Activated CD8-positive, alpha-beta memory T cell treated with anti-CD3 and anti-CD28 coated beads for 4 hours (primary cell): Measurements from ENCODE around the gene MEFV.

Experiments
- DNase-seq, 2 donors: peaks; one replicate each; pipeline ENCODE4 v3.0.0-alpha.2; 2020; ENCODE audit warnings: low read depth in 2 of 2

The MEFV gene

DNA sequence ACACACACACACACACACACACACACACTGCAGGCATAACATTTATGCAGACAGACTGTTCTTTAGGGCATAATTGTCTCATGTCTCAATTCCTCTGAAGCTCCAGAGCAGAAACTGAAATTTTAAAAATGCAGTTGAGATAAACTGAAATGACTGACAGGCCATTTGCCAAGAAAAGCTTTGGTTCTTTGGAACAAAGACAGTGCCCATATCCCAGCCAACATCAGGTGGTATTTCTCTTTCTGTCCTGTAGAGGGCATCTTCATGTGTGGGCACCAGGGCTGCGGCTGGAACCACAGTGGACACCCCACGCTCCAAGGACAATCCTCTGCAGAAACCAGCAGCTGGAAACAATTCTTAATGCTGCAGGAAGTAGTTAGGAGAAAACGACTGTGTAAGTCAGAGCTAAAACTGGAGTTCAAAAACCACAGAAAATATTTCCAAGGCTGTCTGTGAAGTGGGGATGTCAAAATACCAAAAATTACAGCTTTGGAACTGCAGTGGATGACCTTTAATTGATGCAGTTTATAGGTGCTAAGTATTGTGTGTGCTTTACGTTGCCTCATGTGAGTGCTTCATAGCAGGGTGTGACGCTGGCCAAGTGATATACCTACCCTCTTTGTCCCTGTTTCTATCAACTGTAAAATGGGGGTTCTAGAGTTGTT lies 10.6 kb upstream of the MEFV start:
- DNase-seq = no peak

DNA sequence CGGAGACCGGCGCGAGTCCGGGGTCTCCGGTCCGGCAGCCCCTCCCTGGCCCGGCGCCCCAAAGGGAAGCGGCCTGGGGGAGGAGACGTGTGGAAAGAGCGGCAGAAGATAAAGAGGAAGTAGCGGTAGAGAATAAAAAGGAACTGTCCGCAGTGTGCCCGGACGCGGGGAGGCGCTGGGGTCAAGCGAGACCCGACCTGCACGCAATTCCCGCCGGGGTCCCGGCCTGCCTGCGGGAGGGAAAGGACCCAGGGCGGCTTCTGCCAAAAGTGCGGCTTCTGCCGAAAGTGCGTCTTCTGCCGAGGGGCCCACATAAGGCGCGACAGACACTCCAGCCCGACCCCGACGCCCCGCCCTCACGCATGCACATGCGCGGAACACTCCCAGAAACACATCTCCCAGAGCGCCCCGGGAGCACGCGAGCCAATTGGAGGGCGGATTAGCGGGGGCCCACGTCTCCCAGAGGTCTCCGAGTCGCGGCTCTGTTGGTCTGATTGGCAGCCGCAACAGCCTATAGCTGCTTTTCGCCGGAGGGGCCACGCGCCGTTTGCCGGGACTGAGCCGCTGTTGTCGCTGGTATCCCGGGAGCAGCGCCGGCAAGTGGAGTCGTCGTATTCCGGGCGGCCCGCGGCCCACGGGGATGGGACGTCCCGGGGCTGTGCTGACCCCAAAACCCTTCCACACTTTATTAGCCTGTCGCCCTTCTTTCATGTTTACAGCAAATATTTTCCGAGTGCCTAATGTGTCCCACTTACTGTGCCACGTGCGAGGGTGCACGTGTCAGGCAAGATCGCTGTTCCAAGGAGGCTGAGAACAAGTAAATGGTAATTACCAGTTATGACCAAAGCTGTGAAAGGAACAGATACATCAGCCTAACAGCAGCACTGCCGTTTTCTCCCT lies 8.0 kb upstream of the MEFV start:
- DNase-seq = peak; percentile 92 to 98

DNA sequence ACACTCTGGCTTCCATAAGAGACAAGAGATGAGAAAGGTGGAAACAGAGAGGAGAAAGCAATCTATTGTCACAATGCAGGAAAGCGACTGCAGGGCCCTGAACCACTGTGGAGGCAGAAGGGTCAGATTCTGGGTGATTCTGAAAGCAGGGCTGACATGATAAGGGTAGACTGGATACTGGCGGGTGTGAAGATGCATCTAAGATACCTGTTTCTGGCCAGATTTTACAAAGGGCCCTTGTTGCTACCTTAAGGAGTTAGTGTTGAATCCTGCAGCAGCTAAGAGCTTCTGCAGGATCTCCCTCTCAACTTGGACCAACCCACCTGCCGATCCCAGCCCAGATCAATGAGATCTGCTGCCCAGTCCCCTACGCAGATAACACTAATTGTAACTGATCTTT lies 6.1 kb upstream of the MEFV start:
- no peak for DNase-seq

DNA sequence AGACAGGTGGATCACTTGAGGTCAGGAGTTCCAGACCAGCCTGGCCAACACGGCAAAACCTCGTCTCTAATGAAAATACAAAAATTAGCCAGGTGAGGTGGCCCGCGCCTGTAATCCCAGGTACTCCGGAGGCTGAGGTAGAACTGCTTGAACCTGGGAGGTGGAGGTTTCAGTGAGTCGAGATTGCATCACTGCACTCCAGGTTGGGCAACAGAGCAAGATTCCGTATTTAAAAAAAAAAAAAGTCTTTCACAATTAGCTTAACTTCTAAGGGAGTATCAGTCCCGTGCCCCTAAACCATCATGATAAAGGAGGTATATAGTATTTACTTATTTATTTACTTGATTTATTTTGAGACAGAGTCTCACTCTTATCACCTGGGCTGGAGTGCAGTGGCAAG lies 3.4 kb upstream of the MEFV start:
- no peak for DNase-seq

DNA sequence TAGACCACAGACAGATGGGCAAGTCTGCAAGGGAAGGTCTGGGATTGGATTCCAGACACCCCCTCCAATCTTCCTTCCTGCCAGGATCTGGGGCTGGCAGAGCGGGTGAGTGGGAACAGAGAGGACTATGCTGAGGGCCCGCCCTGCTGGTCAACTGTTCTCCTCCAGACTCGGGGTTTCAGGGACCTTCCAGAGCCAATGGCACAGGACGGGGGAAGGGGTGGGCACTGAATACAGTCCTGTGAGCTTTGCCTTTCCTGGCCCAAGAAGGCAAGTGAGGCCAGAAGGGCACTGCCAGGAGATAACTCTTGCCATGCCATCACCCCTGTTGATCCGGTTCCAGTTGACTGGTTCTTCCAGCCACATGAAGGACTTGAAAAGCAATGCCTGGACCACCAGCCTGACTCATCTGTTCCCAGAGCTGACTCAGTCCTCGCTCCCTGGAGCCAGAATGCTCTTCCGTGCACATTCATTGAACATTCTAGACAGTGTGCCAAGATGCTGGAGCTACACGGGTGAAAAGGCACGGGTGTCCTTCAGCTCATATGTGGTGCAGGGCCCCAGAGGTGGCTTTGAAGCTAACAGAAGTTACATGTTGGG lies 533 bp upstream of the MEFV start:
- DNase-seq = no peak

DNA sequence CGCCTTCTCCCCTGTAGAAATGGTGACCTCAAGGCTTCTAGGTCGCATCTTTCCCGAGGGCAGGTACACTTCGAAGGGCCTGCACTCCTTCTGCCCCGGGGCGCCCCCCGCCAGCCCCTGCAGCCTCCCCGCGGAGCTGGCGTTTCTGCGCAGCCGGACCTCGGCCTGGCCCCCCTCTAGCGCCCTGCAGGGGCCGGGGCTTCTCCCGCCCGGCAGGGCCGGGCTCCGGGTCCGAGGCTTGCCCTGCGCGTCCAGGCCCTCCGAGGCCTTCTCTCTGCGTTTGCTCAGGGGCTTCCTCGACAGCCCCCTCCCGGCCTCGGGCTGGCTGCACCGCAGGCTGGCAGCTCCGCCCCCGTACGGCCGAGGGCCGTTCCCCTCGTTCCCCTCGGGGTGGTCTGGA lies 2.1 kb downstream of the MEFV start:
- DNase-seq = no peak

DNA sequence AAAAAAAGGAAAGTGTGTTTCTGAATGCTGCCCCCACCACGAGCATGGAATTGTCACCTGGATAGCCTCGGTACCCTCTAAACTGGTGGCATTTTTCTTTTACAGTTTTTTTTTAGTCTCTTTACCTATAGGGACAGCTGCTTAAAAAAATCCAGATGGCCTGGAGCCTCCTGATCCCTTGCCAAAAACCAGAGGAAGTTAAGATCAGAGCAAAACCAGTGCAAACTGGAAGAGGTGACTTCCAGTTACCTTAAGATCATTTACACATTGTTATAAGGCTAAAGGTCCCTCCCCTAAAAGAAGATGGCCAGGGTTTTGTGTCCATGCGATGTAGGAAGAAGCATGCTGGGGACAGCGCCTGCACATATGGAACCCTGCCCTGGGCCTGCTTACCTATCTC lies 3.5 kb downstream of the MEFV start:
- DNase-seq = no peak

DNA sequence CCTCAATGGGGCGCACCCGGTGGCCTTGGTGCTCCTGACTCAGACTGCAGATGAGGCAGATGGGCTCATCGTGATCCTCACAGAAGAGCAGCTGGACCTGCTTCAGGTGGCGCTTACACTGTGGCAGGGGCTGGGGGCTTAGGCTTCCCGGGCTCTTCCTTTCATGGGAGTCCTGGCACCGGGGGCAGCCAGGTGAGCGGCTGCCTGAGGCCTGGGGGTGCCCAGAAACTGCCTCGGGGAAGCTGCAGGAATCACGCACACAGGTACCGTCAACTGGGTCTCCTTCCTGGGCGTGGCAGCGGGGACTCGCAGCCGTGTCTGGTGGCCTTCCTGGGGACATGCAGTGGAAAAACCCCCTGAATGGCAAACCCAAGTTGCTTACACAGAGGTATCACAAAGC lies 7.0 kb downstream of the MEFV start:
- no peak for DNase-seq

DNA sequence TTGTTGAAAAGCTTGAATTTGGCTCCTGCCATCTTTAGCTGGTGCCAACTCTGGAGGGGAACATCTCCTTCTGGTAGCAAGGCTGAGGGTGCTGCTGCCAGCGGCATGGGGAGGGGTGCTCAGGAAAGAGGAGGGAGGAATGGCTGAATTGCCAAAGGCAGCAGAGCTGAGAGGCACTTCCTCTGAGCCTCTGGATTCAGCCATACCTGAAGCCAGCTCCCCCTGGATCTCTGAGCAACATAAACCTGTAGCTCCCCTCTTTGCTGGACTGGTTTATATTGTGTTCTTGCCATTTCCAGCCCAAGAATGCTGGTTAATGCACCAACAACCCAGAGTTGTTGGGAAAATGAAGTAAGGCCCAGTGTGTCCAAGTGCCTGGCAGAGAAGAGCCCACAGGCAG lies 7.4 kb downstream of the MEFV start:
- no peak for DNase-seq

DNA sequence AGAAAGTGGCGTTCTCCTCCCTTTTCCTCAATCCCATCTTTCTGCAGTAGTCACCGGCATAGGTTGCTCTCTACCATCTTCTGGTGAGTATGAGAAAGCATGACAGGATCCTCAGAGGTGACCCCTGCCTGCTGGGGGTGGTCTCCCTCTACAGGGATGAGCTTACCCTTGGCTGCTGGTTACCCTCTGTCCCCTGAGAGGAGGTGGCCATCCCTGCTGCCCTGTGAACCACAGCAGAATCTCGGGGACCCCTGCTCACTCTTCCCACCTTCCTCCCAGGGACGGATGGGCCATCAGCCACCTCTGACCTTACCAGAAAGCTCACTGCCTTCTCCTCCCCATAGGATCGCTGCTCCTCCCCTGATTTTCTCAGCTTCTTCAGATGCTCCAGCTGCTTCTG lies 7.8 kb downstream of the MEFV start:
- no peak for DNase-seq

DNA sequence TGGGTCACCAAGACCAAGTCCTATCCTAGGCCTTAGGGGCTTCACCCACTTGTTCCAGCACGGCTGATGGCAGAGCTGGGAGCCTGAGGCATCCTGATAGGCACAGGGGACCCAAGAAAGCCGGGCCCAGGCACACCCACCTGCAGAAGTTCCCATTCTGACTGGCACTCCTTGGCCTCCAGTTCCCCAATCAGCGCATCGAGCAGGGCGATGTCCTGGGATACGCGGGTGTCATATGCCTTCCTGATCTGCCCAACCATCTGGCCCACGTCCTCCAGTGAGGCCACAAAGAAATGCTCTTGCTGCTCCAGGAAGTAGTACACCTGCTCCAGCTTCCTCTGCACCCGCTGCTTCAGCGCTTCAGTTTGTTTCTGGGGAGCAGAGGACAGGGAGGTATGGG lies 9.6 kb downstream of the MEFV start:
- no peak for DNase-seq

DNA sequence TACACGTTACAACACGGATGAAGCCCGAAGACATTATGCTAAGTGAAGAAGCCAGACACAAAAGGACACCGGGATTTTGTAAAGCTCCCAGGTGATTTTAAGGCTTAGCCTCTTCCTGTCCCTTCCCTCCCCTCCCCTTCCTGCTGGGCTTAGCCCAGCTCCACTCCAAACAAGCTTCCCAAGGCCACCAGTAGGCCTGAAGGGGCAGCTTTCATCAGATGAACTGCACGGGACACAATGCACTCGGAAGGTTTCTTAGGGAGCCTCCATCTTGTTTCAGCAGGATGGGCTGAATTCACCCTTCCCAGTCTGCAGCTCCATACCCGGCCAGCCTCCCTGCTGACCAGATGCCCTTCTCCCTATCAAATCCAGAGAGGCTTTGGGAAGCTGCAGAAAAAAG lies 10.4 kb downstream of the MEFV start:
- no peak for DNase-seq

DNA sequence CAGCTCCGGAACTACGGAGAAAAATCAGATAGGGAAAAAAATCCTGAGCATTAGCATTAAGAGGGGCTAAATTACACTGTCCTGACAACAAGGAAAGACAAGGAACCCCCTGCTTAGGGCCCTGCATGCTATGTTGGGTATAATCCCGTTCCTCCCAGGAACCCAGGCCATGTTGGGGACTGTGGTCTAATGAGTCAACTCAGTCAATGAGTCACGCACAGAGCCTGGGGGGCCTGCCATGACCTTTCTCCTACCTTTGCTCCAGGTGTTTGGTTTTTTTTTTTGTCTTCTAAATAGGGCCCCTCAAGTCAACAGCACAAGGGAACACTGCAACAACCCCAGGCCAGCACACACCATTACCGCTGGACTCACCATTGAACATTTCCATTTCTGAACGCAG lies 12.6 kb downstream of the MEFV start:
- no peak for DNase-seq

DNA sequence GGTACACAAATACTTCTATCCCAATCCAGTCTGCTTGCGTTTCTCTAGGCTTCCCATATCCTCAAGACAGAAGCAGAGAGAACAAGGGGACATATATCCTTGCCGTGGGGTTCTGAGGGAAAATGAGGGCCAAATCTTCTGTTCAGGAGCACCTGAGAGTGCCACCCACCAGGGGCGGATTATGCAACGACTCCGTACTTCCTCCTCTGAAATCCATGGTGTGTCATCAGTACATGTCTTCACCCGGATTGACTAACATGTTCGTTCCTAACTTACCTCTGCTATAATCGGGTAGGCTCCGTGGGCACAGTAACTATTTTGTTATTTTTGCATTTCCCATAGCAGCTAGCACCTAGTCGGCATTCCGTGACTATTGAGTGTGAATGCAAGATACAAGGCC lies 13.7 kb downstream of the MEFV start:
- DNase-seq = no peak

DNA sequence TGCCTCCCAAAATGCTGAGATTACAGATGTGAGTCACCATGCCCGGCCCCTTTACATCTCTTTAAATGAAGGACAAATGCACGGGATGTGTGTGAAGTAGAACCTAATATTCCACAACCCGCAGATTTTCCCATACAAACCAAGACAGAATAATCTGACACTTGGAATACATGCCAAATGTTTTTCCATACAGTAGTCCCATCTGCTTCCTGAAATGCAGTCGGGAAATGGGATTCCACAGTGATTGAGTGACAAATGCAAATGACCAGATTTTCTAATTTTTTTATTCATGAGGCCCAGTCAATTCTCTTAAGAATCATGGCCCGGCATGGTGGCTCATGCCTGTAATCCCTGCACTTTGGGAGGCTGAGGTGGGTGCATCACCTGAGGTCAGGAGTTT lies 14.7 kb downstream of the MEFV start:
- no peak for DNase-seq

DNA sequence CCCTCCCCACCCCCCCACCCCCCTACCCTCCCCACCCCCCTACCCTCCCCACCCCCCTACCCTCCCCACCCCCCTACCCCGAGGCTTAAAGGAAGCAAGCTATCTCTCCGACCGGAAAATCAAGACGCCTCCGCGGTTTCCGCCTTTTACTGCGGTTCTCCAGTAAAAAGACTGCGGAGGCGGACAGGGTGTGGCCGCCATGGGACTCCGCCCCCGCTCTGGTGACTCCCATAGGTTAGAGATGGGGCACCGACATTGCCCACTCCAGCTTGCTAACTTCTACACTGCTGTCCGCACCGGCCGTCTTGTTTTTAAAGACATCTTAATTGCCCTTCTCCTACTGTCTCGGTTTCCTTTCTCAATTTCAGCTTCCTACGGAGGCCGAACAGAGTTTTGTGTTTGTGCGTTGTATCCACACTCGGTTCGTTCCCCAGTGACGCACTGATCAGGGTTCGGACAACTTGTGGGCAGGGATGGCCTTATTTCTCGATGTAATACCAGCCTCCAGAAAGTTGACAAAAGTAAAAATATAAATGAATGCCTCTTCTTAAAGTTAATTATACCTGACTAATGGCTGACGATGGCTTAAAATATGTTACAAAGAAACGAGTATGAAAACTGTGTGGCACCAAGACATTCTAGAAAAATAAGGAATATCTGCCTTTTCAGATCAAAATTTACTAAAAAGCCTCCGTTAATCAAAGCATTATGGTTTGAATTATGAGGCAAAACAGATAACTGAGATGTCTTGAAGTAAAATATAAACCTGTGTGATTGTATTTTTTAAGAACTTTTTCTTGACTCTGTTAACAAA lies 20.4 kb downstream of the MEFV start:
- no peak for DNase-seq

DNA sequence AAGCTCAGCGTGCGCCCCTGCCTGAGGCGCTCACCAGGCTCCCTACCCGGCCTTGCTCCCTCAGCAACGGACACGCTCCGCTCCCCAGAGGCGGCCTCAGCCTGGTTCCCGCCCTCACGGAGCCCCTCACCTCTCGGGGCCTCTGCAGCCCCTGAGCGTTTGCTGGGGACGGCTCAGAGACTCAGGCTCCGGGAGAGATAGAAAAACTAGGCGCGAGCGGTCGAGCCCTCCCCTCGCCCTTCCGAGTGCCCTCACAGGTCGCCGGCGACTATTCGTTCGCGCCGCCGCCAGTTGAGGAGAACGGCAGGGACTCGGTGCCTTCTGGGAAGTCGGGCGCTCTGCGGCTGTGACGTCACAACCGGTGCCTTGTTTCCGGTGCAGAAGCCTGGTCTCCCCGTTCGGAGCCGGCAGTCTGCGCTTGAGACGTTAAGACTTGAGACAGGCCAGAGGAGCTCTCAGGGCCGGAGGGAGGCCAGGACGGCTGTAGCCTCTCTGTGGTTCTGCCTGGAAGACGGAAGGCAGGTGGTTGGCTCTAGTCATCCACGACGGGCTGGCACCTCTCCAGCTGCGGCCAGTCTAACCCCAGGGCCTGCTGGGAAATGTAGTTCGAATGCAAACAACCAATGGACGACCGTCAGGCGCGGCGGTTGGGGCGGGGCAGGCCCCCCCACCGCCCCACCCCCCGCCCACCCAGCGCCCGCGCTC lies 21.4 kb downstream of the MEFV start, which contains the start of gene ZNF200:
Gene ZNF200, minus strand, starts transcription at position 302 of the 705 bp plus-strand sequence. CDS start 1,403 bp downstream, outside the sequence.
- DNase-seq = peak; percentile 85 to 86

DNA sequence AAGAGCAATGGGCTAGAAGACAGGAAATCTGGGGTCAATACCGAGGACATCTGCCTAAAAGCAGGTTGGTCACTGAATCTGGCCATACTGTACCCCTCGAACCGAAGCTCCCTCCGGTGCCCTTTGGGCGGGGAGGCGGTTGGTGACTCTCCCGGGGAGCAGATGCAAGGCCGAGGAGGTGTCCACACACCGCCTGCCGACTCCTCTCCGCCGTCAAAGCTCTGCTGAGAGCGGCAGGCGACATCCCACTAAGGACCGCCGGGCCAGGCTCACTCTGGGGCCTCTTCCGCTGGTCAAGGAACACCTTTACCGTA lies 21.9 kb downstream of the MEFV start:
- no peak for DNase-seq

DNA sequence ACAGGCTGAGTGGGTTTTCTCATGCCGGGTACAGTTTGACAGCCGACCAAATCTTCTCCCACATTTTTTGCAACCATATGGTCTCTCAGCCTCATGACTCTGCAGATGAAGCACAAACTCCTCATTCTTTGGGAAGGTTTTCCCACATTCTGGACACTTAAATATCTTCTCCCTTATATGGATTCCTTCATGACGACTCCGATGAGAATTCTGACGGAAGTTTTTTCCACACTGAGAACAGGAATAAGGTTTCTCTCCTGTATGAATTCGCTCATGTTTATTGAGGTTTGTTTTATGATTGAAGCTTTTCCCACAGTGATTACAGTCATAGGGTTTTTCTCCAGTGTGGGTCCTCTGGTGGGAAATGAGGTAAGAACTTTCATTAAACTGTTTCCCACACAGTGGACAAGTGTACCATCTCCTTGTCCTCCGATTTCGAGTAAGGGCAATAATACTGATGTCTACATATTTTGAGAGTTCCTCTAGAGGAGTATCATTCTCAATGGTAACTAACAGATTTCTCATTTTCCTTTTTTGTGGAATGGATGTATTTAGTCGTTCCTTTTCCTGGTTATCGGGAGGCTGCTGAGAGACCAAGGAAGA lies 32.4 kb downstream of the MEFV start:
- no peak for DNase-seq

DNA sequence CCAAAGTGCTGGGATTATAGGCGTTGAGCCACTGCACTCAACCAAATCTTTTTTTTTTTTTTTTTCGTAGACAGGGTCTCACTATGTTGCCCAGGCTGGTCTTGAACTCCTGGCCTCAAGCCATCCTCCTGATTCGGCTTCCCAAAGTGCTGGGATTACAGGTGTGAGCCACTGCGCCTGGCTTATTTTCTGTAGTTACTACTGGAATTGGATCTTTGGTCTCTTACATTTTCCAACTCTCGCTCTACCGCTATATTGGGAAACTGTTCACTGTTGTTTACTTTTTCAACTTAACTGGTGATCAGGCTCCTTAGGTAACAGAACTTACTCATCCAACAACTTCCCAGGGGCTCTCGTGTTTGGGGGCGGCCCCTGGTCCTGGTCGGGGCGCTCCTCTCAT lies 35.6 kb downstream of the MEFV start:
- no peak for DNase-seq

DNA sequence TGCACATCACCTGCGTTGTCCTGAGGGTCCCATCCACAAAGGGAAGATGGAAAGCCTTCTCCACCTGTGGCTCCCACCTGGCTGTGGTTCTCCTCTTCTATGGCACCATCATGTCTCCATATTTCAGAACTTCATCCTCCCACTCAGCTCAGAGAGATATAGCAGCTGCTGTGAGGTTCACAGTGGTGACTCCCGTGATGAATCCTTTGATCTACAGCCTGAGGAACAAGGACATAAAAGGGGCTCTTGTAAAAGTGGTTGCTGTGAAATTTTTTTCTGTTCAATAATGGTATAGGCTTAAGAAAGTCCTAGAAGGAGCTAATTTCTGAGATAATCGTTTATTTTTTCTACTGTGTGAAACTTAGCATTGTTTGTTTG lies 40.2 kb downstream of the MEFV start:
- DNase-seq = no peak
